ENCODE measurements around the gene TMEFF2. TPM values are rescaled to one million over a fixed set of nuclear protein-coding genes. Genes with fewer than 3 reads are reported as not detected.
A peak's percentile ranks its signal among the peaks of the same experiment; 100 is the strongest.

Gene TMEFF2
- polyA plus RNA-seq, 10 donors, result 15.3 to 39.8 (median 24.7) TPM

- no peak for DNase-seq
Observed at GRCh38 chr2:192023006-192023405, 171.7 kb downstream of the TMEFF2 start.

GRCh38 chr2:192017844-192018243, 176.9 kb downstream of the TMEFF2 start:
- no peak for DNase-seq

GRCh38 chr2:192016265-192016664, 178.5 kb downstream of the TMEFF2 start:
- DNase-seq, result no peak

- no peak for DNase-seq
Observed at GRCh38 chr2:192013211-192013610, 181.5 kb downstream of the TMEFF2 start.

- no peak for DNase-seq
Observed at GRCh38 chr2:192011196-192011595, 183.5 kb downstream of the TMEFF2 start.

- DNase-seq, result no peak
Observed at GRCh38 chr2:192010073-192010472, 184.7 kb downstream of the TMEFF2 start.

- no peak for DNase-seq
Observed at GRCh38 chr2:192007581-192008228, 187.0 kb downstream of the TMEFF2 start.

- DNase-seq, result no peak
Observed at GRCh38 chr2:192005211-192005610, 189.5 kb downstream of the TMEFF2 start.

GRCh38 chr2:192004188-192004963, 190.4 kb downstream of the TMEFF2 start:
- no peak for DNase-seq

GRCh38 chr2:192002418-192002817, 192.3 kb downstream of the TMEFF2 start:
- DNase-seq, result no peak

GRCh38 chr2:192000196-192000980, 194.3 kb downstream of the TMEFF2 start:
- no peak for DNase-seq

- DNase-seq, result peak in 2 of 3 donors; percentile 20 to 56
Observed at GRCh38 chr2:191999101-191999841, 195.5 kb downstream of the TMEFF2 start.

GRCh38 chr2:191995285-191995684, 199.4 kb downstream of the TMEFF2 start:
- DNase-seq, result no peak

- no peak for DNase-seq
Observed at GRCh38 chr2:191994749-191995148, 200.0 kb downstream of the TMEFF2 start.

GRCh38 chr2:191991442-191991841, 203.3 kb downstream of the TMEFF2 start:
- DNase-seq, result no peak

- DNase-seq, result no peak
Observed at GRCh38 chr2:191985740-191986139, 209.0 kb downstream of the TMEFF2 start.

GRCh38 chr2:191983591-191983990, 211.1 kb downstream of the TMEFF2 start:
- no peak for DNase-seq

GRCh38 chr2:191983186-191983585, 211.5 kb downstream of the TMEFF2 start:
- no peak for DNase-seq

GRCh38 chr2:191981706-191982105, 213.0 kb downstream of the TMEFF2 start:
- DNase-seq, result no peak

- no peak for DNase-seq
Observed at GRCh38 chr2:191980483-191980882, 214.2 kb downstream of the TMEFF2 start.

- DNase-seq, result no peak
Observed at GRCh38 chr2:191979221-191979730, 215.5 kb downstream of the TMEFF2 start.

GRCh38 chr2:191977754-191978153, 217.0 kb downstream of the TMEFF2 start:
- peak; percentile 12 to 47 (median 40) for DNase-seq

Data from muscle of back (tissue), 11 donors.